GM18870 (cell line): Measurements from ENCODE around the gene BMP5.

Experiments used
- ATAC-seq: cut with Tn5 transposase; IDR thresholded peaks from one replicate; pipeline ENCODE4 v1.9.1; 2021; ENCODE audit warnings: moderate library complexity; ENCODE audit not compliant: unreplicated experiment

Gene BMP5

DNA sequence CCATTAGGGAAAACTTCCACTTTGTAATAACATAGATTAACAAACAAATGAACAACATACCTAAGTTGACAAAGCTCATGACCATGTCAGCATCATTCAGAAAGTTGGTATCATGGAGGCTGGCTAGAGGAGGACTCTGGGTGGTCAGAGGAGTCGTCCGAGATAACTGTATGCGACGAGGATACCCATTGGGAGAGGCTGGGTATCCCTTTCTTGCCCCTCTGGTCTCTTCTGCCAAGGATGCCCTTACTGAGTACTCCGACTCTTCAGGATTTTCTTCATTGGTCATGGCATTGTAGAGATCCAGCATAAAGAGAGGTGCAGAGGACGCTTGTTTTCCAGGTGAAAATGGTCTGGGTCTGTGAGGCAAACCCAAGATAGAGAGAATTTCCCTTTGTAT is 1.1 kb downstream of the BMP5 start:
- ATAC-seq = no peak

DNA sequence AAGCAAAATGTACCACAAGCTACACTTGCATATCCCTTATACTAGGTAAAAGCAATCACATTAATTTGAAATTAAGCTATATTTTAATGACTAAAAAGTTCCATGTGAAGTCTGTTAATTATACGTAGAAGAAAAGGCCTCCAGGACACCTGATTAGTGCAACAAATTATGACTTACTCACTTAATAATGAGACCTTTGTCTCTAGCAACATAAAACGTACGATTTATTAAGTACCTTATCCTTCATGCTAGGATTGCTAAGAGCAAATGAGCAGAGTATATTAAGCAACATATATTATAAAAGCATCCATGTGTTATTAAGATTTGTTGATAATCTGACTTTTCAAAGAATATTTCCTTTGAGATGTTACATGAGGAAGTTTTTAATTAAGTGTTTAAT is 2.5 kb downstream of the BMP5 start:
- no peak for ATAC-seq

DNA sequence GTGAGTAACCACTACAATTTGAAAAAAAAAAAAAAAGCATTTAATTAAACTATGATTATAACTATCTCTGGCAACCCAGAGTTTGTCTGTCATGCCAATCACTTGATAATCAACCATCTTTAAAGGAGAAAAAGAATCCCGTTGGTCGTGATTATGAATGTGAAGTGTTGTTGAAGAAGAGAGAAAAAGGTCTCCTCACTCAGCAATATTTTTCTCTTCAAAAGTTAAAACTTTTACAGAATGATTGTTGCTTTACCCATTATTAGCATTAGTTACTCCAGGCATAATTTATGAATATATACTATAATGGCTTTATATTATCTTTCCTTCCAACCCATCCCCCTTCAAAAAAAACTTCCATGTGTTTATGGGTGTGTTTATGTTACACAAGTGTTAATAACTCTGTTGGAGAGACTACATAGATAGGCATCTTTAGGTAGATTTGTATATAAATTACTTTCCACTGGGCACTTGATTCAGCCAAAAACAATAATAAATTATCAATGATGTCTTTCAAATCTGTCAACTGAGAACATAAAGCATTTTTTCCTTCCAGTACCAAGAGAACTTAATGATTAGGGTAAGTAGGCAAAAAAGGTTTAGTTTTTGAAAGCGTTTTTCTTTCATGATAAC is 5.1 kb downstream of the BMP5 start:
- ATAC-seq = no peak

DNA sequence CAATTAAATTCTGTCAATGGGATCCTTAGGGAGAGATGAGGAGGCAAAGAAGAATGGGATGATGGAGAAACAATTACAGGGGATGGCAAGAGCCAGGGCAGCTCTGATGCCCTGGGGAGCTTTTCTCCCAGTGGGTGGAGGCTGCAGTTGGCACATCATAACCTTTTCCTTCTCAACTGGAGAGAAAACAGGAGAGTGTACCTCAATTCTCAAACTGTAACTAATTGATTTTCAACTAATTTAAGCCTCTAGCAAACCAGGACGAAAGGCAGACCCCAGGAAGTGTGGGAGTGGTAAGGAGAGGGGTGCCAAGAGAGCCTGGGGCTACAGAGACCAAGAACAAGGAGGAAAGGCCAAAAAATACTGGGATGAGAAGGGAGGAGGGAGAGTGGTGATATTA is 5.7 kb downstream of the BMP5 start:
- ATAC-seq = no peak

DNA sequence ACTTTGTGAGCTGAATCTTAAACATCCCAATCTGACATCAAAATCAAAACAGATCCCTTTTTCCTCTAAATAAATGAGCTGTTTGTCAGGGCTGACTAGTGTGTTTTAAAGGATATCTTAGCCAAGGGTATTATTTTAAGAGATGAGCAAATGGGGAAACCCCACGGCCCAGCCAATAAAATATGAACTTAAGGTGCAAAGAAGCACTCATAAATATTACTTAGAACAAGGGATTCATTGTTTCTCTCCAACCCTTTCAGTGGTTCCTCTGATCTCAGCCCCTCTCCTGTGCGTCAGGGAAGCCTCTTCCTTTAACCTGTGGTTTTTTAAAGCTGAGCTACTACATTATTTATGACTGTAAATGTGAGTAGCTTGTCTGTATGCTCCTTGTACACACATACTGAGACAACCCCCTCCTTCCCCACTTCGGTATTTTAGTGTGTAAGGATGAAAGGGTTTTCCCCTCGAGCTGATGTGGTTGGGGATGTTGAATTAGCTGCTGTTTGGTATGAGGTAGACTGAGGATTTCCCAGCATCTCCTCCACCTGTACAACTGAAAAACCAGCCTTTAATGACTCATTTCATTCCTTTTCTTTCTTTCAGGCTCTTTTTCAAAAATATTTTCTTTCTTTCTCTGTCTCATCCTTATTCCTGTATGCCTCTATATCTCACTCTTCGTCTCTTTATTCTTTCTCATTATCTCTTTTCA is 6.5 kb downstream of the BMP5 start:
- peak; percentile 98 for ATAC-seq

DNA sequence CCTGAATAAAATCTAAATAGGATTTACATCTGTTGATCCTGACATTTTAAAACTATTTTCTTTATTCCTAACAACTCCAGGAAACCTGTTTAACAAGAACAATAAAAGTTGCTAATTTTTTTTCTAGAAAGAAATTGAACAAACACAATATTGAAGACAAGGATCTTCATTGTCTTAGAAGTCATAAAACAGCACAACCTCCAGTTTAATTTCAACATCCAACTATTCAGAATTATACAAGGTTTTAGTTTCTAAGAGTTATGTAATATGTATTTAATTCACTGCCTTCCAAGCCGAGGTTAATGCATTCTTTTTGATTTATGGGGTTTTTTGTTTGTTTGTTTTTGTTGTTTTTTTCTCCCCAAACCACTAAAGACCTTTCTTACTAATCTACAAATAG is 7.2 kb downstream of the BMP5 start:
- ATAC-seq = no peak

DNA sequence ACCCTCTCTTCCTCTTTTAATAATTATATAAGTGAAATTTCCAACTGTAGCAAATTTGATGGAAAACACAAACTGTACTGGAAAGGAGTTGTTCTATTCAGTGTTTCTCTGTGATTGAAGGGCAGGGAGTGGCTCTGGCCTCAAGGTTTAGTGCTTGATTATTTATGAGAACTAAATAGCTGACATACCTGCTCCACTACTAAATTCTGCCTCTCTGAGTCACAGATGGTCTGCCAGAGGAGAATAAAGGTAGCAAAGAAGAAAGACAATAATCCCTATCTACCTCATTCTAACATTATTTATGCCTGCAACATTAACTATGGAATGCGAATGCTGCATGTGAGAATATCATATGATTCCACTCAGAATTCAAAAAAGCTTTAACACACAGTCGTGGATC is 9.3 kb downstream of the BMP5 start:
- ATAC-seq = no peak

DNA sequence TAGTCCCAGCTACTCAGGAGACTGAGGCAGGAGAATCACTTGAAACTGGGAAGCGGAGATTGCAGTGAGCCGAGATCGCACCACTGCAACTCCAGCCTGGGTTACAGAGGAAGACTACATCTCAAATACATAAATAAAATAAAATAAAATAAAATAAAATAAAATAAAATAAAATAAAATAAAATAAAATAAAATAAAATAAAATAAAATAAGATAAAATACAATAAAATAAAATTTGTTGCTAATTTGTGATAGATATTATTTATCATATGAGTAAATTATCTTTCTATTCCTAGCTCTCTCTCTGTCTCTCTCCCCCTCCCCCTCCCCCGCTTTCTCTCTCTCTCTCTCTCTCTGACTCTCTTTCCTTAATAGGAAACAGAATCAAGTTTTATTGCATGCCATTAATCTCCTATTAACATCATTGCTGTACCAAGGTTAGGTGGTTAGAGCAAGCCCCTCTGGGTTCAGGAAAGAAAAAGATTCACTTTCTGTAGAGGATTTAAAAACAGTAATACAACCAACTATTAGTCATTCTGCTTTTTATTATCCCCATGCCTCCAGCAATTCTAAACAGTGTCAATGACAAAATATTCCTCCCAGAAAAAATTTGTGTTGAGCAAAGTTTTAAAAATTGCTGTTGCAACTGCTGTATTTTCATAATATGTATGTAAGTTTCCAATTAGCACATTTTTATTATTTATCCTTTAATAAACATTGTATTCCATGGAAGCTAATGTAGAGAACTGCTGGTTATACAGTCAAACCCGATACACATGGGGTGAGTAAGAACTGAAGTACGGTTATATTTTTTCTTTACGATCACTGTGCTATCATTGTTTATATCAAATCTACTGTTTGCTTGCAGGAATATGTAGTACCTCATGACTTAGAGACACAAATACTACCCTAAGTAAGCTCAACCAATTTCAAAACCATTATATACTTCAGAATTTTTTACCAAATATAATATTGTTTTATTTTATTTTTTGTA is 22.1 kb downstream of the BMP5 start:
- no peak for ATAC-seq

DNA sequence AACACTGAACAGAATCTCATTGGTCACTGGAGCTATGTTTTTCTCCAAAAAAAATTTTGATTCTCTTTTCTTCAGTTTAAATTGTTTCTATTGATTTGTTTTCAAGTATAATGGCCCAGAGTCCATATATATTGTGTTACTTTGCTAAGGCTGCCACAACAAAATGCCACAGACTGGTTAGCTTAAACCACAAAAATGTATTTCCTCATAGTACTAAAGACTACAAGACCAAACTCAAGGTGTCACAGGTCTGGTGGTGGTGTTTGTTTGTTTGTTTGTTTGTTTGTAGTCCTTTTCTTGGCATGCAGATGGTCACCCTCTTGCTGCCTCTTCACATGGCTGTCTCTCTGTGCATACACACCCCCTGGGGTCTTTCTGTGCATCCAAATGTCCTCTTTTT is 34.0 kb downstream of the BMP5 start:
- no peak for ATAC-seq

DNA sequence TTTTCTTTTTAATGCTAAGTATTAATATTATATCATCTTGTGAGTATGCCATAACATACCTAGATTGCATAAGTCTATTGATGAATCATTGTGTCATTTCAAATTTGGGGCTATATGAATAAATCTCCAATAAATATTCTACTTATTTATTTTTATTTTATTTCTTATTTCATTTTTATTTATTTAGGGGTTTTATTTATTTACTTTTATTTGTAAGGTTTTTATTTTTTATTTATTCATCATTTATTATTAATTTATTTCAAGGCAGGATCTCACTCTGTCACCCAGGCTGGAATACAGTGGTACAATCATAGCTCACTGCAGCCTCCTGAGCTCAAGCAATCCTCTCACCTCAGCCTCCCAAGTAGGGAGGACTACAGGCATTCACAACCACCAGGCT is 36.3 kb downstream of the BMP5 start:
- no peak for ATAC-seq

DNA sequence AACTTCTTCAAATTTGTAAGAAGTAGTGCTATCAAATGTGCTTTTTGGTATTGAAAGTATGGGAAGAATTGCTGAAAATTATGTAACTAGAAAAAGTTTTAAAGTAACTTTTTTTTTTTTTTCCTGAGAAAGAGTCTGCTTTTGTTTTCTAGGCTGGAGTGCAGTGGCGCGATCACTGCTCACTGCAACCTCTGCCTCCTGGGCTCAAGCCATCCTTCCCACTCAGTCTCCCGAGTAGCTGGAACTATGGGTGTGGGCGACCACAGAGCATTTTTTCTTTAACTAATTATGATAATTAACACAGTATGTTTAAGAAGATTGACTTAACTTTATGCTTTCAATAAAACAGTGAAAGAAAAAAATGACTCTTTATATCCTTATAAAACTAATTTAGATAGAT is 38.4 kb downstream of the BMP5 start:
- ATAC-seq = no peak

DNA sequence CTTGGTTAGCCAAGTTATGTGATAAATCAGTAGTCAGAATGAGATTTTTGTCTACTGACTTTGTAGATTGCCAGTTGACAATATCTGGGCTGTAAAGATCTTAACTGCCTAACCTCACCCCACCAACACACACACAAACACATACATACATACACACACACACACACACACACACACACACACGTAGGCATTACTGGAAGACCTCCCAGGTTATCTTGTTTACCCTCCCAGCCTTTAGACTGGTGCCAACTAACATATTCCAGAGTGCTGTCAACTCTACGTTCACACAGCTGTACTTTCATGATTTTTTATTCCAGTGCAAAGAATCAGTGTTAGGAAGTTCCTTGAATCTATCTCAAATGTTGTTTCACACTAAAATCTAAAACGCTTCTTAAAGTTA is 38.9 kb downstream of the BMP5 start:
- no peak for ATAC-seq

DNA sequence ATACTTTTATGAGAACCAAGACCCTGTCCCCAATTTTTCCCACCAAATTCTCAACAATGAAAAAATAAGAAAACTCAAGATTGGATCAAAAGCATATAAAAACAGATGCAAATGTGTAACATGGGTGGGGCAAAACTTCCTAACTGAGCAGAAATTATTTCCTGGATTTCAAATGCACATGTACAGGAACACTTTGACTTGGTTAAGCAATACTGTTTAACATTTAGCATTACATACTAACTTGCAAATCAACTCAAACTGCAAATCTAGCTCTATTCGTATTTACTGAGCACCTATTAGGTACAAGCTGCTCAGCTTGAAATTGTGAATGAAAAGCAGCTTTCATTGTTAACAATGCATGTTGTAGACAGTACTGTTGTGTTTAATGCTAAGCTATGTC is 40.2 kb downstream of the BMP5 start:
- ATAC-seq = no peak

DNA sequence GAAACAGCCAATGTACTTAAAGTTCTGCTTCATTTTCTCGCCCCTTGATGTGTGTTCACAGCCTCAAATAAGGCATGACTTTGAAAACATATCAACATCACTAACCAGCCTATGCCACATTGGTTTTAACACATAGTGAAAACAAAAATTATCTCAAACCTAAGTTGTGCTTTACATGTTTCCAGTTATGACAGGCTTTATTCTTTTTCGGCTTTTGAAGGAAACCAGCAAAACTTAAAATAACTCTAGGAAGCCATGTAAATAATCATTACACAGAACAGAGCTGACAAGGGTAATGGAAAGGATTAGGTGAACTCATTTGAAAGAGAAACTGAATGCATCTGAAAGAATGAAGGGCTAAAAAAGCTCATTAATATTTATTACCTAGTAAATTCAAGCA is 42.1 kb downstream of the BMP5 start:
- ATAC-seq = peak; percentile 87

DNA sequence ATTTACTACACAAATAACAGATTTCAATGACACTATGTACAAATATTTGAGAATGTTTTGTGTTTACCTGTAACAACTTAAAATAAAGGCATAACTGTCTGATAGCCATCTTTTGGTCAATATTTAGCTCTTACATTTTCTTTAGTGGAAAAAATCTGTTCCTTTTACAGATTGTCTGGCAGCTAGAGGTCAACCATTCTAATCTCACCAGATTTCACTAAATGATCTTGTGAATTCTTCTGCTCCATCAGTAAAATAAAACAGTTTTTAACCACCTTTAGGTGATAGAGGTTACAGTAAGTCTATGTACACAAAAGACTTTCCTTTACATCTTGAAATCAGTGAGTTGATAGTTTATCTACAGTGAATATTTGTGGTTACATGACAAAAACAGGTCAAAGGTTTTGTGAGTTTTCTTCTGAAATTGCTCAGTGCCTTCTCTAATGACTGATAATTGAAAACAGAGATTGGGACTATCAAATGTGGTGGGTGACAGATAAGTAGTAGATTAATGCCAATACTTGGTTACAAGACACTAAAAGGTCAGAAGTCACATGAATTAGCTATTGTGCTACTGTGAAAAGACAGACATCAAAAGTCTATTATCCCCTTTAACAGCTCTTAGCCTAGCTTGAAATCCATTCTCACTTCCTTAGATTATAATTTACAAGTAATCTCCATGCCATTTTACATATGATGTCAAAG is 47.4 kb downstream of the BMP5 start:
- no peak for ATAC-seq

DNA sequence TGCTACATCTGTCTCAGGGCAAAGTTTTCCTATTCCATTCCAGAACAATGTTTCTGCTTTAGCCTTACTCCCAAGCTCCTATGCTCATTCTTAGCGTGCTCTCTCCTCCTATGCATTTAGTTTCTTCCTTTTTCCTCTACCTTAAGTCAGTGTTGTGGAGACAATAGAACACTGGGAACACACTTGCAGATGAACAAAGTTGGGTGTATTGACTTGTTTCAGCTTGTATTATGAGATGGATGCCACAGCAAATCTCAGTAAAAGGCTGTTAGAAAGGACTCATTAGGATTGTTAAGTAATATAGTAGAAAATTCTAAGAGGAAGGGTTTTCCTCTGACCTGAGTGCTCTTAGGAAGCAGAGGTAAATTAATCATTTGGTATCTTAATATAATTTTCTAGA is 48.4 kb downstream of the BMP5 start:
- no peak for ATAC-seq

DNA sequence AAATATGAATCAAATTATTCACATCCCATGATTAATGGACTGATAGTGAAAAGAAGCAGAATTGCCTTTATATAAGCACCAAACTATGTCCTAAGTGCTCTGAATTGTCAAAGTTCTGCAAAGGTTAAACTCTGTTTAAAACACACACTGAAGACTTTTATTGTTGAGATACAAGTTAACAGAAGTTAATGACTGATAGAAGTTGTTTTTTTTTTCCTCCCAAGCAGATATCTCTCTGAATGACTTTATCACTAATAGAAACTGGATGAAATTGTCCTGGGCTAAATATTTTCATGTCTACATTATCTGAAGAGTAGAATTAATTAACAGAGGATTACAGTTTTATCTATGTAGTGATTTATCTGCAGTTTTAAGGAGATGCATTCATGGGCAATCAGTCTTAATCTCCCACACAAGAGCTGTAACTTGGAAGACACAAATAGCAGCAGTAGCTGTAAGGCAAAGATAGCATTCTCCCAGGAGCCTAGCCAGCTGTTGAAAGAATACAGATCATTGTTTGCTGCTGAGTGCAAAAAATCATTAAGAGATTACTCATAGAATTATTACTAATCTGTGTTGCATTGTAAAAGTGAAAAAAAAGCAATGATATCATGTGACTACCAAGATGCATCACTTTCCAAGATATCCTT is 49.9 kb downstream of the BMP5 start:
- ATAC-seq = no peak

DNA sequence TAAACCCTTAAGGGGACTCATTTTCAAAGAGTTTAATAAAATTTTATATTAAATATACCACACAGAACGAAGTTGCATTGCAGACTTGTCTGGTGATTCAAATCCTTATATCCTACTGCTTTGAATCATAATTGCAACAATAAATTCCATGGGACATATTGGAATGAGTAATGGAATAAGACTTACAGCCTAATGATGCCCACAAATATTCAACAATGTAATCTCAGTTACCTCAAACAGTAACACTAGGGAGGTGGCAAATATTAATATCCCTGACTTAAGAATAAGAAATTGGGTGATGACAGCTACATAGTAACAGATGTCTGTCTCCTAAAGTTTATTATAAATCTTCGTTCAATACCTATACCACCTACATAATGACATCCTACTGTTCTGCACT is 52.6 kb downstream of the BMP5 start:
- no peak for ATAC-seq

DNA sequence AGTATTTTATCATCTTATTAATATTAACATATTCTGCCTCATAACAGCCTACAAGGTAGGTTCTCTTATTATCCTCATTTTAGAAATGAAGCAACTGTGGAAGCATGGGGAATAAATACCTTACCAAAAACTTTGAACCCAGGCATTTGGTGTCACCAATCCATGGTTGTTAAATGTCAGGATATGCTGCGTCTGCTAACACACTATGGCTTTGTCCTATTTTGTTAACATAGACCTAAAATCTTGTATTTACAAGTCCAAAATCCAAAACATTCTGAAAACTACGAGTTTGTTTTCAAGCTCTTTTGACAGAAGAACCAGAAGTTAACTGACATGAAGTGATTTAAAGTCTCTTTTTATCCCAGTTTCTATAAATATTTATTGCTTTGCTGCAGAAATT is 53.4 kb downstream of the BMP5 start:
- ATAC-seq = no peak

DNA sequence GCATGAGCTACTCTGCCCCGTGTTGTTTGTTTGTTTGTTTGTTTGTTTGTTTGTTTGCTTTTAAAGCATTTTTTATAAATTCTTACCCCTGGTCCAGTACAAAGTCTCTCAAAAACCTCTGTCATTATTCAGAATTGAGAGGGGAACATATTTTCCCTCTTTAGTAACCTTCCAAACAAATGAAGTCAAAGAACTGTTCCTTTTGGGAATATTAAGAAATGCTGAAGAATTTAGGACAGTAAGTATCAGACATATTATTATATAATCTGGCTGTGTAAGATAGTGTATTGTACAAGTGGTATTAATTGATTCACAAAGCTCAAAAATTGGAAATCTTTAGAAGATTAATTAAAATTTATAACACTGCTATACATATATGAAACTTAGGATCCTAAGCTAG is 54.7 kb downstream of the BMP5 start:
- no peak for ATAC-seq

DNA sequence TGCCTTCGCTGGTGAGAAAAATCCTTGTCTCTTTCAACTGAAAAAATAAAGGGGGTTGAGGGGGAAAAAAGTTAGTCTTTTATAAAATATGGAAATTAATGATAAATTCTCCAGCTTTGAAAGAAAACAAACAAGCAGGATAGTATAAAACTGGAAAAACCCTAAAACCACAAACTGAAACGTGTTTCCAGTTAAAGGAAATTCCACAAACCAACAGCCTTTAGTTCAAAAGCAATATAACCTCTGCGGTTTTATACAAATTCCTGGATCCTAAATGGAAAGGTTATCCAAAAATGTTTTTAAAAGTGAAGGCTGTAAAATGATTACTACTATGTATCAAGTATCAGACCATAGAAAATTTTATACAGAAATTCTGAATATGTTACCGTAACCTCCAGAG is 55.6 kb downstream of the BMP5 start:
- ATAC-seq = no peak
